Stimulated activated CD4-positive, alpha-beta T cell treated with anti-CD3 and anti-CD28 coated beads, Interleukin-15, amount 100 ng/mL, for 48 hours (primary cell): ENCODE results near the gene RAI1.
A peak's percentile ranks its signal among the peaks of the same experiment; 100 is the strongest.

Experiments
- DNase-seq, 2 donors: peaks; one replicate each; pipeline ENCODE4 v3.0.0-alpha.2; 2020; ENCODE audit warnings: low read depth in 2 of 2

RAI1 gene

DNA sequence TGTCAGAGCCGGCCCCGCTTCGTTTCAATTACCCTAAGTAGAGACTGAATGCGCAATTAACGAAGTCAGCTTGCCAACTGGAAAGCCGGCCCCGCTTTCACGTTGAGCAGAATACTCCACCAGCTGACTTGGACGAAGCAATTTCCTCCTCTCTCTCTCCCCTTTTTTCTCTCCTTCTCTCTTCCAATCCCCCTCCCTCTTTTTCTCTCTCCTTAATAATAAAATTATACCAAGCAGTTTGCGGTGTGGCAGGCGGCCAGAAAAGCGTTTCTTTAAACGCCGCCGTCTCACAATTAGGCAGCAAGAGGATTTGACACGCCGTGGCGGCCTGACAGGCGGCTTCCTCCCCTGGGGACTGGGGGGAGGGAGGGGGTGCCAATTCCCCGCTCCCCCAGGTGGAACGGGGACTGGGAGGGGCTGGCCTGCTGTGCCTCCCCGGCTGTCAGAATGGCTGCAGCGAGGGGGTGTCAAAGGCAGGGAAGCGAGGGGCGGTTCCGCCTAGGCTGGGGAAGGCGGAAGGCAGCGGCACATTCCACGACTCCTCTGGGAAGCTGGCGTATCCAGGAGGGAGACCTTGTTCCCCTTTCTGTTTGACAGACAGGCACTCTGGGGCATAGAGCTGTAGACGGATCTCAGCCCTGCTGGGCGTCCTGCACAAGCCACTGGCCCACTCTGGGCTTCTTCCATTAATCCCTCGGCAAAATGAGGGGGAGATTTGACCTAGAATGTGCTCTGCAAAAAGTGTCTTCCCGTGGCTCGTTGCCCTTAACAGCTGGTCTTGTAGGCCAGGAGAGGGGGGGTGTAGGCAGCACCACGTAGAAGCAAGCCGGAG lies 102.8 kb downstream of the RAI1 start:
- DNase-seq = no peak

- DNase-seq = no peak
Measured at GRCh38 chr17:17784657-17785267, 103.5 kb downstream of the RAI1 start.

- no peak for DNase-seq
Measured at GRCh38 chr17:17785407-17785806, 104.1 kb downstream of the RAI1 start.

GRCh38 chr17:17786998-17787397 lies 105.7 kb downstream of the RAI1 start:
- DNase-seq = no peak

DNA sequence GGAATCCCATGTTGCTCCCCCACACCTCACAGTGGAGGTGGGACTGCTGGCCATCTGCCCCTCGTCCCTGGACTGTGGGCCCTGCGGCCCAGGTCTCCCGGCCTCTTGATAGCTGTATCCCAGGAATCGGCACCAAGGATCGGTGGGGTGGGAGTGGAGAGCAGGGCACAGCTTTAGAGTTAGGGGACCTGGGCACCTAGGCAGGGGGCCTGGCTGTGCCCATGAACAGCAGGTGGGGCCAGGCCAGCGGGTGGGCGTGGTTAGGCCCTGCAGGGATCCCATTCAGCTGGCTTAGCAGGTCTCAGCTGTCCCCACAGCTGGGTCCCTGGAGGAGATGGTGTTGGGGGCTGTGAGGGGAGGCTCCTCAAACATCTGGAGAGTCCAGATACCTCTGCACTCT lies 106.3 kb downstream of the RAI1 start:
- no peak for DNase-seq

GRCh38 chr17:17788967-17789366 lies 107.7 kb downstream of the RAI1 start:
- DNase-seq = no peak

DNA sequence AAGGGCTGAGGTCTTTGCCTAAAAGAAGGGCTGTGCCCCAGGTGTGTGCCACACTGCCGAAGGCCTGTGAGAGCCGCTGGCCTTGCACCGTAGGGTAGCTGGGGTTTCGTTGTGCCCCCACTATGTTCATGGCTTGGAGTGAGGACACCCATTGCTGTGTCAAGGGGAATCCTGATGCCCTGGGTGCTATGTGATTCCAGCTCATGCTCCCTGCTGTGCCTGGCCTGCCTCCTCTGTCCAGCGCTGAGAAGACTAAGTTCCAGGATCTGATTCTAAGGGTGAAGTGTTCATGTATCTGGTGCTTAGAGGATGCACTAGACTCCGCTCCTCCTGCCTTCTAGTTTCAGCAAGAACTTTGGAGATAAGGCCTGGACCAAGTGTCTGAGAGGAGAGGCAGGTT lies 108.2 kb downstream of the RAI1 start:
- DNase-seq = no peak

DNA sequence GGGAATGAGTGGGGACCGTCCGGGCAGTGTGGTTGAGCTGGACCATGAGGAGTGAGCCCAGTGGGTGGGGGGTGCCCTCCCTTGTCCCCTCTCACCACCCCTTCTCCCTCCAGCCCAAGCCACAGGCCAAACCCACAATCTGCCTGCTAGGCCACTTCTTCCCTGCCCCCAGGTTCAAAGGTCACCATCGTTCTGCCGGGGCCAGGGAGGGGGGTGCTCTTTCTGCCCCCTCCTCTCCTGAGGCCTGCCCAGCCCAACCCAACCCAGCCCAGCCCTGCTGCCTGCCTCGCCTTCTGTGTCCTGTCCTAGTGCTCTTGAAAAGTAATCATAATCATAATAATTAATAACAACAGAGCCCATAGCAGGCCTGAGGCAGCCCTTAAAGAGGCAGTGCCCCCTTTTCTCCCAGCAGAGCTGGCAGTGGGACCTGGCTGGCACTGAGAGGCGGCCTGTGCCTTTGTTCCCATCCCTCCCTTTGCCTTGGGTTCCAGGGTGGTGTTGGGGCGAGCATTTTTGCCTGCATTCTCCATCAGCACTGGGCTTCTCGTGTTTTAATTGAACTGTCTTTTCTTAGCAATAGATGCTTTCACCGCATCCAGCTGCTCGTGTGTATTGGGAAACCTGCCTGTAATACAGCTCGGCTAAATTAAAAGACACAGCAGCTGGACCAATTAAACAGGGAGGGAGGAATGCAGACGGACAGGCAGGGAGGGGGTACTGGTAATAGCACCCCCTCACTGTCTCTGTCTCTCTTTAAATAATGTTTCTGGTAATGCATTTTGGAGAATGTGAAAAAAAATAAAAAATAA lies 108.8 kb downstream of the RAI1 start:
- DNase-seq = no peak

- DNase-seq = no peak
Measured at GRCh38 chr17:17790637-17791464, 109.6 kb downstream of the RAI1 start.

DNA sequence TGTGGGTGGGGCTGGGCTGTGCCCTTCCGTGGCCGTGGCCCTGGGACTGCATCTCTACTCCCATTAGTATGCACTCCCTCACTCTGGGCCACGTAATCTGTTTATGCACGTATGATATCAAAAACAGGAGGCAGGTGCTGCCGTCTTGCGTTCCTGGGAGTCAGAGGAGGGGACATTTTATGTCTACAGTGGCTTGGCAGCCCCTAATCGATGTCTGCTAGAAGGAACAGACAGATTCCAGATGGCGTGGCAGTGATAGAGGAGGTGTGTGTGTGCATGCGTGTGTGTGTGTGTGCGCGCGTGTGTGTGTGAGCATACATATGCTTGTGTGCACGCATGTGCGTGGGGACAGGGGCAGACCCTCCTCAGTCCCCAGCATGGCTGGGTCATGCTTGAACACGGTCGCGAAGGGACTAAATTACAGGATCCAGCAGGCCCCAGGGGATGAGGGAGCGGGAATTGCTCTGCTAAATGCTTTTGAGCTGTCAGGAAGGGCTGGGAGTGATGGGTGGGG lies 110.8 kb downstream of the RAI1 start:
- no peak for DNase-seq

GRCh38 chr17:17792551-17793377 lies 111.5 kb downstream of the RAI1 start:
- peak in 1 of 2 donors; percentile 31 for DNase-seq

GRCh38 chr17:17793378-17794214 lies 112.3 kb downstream of the RAI1 start:
- DNase-seq = no peak

DNA sequence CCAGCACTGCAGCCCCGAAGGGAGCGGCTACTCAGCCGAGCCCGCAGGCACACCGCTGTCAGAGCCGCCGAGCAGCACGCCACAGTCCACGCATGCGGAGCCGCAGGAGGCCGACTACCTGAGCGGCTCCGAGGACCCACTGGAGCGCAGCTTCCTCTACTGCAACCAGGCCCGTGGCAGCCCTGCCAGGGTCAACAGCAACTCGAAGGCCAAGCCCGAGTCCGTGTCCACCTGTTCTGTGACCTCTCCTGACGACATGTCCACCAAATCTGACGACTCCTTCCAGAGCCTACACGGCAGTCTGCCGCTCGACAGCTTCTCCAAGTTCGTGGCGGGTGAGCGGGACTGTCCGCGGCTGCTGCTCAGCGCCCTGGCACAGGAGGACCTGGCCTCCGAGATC lies 113.1 kb downstream of the RAI1 start:
- no peak for DNase-seq

GRCh38 chr17:17795296-17795695 lies 114.0 kb downstream of the RAI1 start:
- DNase-seq = no peak

GRCh38 chr17:17795946-17796786 lies 114.9 kb downstream of the RAI1 start:
- no peak for DNase-seq

- DNase-seq = no peak
Measured at GRCh38 chr17:17796787-17797061, 115.5 kb downstream of the RAI1 start.

DNA sequence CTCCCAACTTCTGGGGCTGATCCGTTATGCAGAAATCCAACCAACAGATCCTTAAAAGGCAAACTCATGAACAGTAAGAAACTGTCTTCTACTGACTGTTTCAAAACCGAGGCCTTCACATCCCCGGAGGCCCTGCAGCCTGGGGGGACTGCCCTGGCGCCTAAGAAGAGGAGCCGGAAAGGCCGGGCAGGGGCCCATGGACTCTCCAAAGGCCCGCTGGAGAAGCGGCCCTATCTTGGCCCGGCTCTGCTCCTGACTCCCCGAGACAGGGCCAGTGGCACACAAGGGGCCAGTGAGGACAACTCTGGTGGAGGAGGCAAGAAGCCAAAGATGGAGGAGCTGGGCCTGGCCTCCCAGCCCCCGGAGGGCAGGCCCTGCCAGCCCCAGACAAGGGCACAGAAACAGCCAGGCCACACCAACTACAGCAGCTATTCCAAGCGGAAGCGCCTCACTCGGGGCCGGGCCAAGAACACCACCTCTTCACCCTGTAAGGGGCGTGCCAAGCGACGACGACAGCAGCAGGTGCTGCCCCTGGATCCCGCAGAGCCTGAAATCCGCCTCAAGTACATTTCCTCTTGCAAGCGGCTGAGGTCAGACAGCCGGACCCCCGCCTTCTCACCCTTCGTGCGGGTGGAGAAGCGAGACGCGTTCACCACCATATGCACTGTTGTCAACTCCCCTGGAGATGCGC lies 116.0 kb downstream of the RAI1 start:
- DNase-seq = no peak

DNA sequence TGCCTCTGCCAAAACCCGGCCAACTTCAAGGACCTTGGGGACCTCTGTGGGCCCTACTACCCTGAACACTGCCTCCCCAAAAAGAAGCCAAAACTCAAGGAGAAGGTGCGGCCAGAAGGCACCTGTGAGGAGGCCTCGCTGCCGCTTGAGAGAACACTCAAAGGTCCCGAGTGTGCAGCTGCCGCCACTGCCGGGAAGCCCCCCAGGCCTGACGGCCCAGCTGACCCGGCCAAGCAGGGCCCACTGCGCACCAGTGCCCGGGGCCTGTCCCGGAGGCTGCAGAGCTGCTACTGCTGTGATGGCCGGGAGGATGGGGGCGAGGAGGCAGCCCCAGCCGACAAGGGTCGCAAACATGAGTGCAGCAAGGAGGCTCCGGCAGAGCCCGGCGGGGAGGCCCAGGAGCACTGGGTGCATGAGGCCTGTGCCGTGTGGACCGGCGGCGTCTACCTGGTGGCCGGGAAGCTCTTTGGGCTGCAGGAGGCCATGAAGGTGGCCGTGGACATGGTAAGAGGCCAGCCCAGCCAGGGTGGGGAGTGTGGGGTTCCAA lies 116.8 kb downstream of the RAI1 start:
- DNase-seq = no peak
